RPMI7951 (cell line): ENCODE measurements around the gene CECR2. TPM values are rescaled to one million over a fixed set of nuclear protein-coding genes. Genes with fewer than 3 reads are reported as not detected.

Experiments used
- DNase-seq: peaks from one replicate; pipeline ENCODE4 v3.0.0-alpha.2; 2012; ENCODE audit warnings: low read depth
- total RNA-seq: library from RNA; depleted of rRNA; stranded (reverse); fragments of >200 nt; shearing (Covaris generic); gene quantifications from 2 replicates; pipeline ENCODE4 v1.2.3, GENCODE V29; 2014

CECR2 gene
- total RNA-seq, 1 experiment from 2014 or later = 0.12 TPM

GRCh38 chr22:17451316-17451715 is 82.1 kb downstream of the CECR2 start:
- DNase-seq = no peak

DNA sequence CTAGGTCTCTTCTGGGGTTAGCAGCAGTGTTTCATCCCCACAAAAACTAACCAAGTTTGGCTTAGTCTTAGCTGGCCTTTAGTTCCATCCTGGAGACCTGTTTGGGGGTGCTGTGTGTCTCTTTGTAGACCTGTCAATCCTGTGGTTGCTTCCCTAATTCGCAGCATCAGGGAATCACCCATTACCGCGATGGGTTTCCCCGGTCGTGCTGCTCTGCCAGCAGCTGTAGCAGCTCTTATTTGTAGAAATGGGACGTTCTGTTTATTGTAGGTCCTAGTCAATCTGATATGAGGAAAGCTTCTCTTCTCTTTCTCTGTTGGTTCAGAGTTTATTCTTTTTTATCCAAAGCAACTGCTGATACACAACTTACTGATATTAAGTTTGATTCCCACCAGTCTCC is 91.6 kb downstream of the CECR2 start:
- no peak for DNase-seq

DNA sequence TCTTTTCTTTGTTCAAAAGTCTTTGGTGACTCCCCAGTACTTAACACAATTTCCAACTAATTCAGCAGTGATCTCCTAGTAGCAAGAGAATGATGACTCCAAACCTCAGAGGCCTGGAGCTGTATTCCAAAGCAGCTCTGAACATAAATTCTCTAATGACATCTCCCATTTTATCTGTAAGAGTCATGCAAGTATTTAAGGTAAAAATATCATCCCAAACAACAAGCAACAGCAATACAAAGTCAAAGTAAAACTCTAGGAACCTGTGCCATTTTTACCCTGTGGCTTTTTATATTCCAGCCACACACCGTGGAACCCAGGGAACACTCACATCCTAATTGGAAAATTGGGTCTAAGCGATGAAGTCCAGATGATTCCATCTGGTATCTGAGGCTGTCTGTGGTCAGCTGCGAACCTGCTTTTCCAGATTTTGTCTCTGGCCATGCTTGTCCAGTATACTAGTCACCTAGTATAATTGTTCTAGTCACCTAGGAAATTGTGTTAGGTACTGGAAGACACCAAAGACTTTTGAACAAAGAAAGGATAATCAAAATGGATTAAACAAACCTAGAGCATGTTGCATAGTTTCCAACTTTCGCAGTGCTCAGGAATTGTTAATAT is 101.7 kb downstream of the CECR2 start:
- no peak for DNase-seq

DNA sequence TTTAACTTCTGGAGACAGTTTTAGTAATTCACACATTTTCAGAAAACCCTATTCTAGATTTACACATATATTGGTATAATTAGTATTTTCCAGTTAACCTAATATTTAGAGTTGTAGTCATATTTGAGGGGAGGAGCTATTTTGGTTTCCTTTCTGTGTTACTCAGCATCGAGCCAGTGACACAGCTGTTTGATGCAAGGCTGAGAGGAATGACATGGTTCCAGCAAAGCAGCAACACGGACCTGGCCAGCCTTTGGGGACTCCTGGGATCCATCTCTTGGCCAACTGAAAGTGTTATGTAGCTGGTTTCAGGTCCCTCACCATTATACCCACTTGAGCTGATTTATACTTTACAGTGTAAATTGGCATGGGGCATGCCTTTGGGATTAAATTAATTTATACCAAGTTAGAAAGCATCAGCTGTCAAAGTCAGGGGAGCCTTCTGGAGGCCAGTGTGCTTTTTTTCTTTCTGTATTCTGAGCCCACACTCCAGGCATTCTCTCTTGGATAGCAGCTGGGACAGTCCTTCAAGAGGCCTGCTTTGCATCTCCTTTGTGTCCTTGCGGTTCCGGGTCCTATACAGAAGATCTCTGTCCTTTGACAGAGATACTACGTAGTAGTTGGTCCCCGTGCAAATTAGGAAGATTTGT is 102.8 kb downstream of the CECR2 start:
- no peak for DNase-seq

DNA sequence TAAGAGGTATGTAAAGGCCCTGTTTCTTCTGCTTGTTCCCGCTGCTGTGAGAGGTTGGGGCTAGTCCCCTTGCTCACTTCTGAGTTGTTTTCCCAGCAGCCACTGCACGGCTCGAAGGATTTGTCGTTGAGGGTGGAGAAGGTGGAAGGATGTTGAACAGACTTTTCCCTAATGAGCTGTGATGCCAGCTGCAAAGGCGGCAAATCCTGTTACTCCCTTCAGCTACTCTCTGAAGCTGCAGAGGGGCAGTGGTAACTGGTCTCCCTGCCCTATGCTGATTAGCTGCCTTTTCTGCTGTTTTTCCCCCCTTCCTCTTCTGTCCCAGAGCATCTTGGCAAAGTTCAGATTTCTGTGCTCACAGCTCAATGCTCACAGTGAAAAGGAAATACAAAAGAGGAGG is 103.7 kb downstream of the CECR2 start:
- no peak for DNase-seq

DNA sequence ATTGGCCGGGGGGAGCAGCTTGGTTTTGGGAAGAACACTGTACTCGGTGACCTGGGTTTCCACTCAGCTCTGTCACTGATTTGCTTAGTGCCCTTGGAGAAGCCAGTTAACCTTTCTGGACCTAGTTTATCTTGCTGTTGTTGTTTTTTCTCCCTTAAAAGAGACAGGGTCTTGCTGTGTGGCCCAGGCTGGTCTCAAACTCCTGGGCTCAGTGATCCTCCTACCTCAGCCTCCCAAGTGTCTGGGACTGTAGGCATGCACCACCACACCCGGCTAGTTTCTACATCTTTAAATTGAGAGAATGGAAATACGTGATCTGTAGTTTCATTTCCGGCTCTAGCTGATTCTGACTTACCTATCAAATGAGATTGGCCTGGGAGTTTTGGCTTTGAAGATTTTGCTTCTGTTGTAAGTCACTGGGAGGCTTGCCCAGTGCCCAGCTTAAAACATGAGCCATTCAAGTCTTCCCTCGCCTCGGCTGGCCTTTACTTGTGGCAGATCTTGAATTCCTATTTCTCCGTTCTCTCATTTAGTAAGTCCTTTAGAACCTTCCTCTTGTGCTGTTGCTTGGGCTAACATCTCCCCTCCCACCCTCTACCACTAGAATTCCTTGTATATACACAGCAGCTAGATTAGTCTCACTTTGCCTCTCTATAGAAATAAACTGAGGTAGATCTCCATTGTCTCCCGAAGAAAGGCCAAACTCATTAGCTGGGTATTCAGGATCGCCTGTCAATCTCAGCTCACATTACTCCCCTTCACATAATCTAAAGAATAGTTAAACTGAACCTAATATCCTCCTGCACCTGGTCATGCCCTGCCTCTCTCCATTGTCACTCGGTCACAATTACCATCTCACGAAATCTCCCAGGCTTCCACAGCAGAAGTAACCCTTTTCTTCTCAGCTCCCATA is 106.3 kb downstream of the CECR2 start:
- DNase-seq = no peak

DNA sequence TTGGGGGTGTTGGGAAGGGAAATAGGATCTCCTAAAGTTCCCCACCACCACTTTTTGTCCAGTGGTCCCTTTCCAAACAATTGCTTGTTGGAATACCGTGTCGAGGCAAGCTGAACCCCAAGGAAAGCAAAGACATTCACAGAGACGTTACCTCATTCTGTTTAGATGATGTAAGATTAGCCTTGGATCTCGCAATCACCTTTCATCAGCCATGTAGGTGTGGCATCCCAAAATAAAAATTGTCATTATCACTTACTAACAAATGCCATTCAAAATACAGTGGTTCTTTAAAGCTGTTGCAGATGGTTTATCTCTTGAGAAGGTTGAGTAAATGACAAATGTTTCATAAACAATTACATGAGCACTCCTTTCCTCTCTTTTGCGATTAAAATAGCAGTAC is 107.6 kb downstream of the CECR2 start:
- DNase-seq = no peak

GRCh38 chr22:17477391-17477833 is 108.2 kb downstream of the CECR2 start:
- peak; percentile 21 for DNase-seq

DNA sequence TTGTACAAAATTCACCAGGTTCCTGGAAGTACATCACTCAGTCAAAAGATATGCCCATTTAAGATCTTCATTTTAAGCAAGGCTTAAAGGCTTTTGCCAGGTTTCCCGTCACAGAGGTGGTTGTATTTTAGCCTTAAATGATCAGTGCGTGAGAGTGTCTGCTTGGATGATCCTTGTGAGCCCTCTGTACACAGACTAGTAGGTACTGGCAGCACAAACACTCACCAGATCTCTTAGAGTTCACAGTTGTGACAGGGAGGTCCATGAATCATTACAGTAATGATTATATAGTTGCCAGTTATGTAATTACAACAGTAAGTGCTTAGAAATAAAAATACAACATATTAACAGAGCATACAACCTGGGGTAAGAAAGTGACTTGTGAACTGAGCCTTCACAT is 109.9 kb downstream of the CECR2 start:
- no peak for DNase-seq

GRCh38 chr22:17481424-17481823 is 112.2 kb downstream of the CECR2 start:
- DNase-seq = no peak

DNA sequence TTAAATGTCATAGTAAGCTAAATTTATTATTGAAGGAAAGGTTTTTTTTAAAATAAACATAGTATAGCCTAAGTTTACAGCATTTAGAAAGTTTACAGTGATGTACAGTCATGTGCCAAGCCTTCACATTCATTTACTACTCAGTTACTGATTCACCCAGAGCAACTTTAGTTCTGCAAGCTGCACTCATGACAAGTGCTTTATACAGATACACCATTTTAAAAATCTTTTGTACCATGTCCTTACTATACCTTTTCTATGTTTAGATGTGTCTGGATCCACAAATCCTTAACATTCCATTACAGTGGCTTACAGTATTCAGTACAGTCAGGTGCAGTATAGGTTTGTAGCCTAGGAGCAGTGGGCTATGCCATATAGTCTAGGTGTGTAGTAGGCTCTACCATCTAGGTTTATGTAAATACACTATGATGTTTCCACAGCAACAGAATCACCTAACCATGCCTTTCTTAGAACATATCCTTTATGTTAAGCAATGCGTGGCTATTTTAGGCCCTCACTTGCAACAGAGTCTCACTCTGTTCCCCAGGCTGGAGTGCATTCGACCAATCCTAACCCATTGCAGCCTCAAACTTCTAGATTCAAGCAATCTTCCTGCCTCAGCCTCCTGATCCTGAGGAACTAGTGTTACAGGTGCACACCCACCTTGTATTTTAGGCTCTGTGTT is 114.6 kb downstream of the CECR2 start:
- DNase-seq = no peak

GRCh38 chr22:17484608-17485007 is 115.3 kb downstream of the CECR2 start:
- DNase-seq = no peak

DNA sequence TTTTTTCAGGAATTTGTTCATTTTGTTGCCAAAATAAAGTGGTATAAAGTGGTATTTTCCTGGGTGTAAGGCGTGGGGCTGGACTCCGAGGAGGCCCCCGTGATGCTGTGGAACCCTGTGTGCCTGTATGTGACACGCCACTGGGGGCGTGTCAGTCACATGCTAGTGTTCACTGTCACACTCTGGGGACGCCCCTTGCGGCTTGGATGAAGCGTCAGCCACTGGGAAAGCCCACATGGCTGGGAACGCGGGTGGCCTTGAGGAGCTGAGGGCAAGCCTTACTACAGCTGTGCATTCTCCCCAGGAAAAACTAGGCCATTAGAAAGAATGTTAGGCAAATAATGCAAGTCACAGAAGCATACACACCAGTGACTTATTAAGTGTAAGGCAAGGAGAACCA is 117.1 kb downstream of the CECR2 start:
- no peak for DNase-seq

DNA sequence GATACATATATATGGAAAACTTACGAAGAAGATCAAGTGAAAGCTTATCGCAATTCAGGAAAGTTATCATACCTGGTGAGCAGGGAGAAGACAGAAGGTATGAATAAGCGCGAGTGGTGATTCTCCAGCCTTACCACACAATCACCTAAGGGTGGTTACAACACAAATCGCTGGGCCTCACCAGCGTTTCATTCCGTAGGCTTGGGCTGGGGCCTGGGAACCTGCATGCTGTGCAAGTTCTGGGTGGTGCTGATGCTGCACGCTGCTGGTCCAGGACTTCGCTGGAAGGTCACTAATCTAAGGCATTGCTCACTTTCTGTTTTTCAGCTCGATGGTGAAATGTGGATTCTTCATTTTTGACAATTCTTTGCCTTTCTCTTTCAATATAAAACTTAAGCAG is 117.5 kb downstream of the CECR2 start:
- no peak for DNase-seq

DNA sequence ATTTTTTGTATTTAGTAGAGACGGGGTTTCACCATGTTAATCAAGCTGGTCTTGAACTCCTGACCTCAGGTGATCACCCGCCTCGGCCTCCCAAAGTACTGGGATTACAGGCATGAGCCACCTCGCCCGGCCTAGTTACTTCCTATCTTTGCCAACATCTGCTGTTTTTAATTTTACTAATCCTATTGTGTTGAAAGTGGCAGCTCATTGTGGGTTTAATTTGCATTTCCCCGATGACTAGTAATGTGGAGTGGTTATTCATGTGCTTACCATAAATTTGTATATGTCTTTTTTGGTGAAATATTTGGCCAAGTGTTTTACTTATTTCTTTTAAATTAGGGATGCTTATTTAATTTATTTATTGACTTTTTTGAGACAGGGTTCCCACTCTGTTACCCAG is 119.8 kb downstream of the CECR2 start:
- DNase-seq = no peak

- no peak for DNase-seq
Observed at GRCh38 chr22:17491090-17491640, 121.9 kb downstream of the CECR2 start.

DNA sequence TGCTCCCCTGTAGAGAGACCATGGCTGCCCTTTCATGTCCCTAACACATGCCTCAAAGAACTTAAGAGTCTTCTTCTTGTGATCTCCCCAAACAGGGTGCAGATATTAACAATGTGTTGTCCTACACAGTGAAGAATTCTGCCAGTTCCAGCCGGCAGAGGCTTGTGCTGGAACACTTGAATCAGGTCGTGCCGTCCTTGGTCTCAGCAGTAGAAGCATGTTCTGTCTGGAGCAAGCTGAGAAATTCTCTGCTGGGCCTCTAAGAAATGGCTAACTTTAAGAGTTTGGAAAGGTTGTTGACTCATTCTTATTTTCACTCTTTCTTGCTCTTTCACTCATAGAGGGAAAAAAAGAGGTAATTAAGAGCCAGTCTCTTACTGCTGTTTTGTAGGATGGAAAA is 123.0 kb downstream of the CECR2 start:
- DNase-seq = no peak

- no peak for DNase-seq
Observed at GRCh38 chr22:17493419-17493981, 124.2 kb downstream of the CECR2 start.

- no peak for DNase-seq
Observed at GRCh38 chr22:17496841-17497240, 127.6 kb downstream of the CECR2 start.

GRCh38 chr22:17501679-17502285 is 132.5 kb downstream of the CECR2 start:
- peak; percentile 54 for DNase-seq

- DNase-seq = no peak
Observed at GRCh38 chr22:17508110-17508509, 138.8 kb downstream of the CECR2 start.
